Stimulated activated CD4-positive, alpha-beta T cell treated with anti-CD3 and anti-CD28 coated beads, TNF-alpha, amount 100 ng/mL, for 1 hour (primary cell): ENCODE measurements around the gene ZNF277.

Experiments
- DNase-seq, 3 donors: peaks; one replicate each; pipeline ENCODE4 v3.0.0-alpha.2; 2020; ENCODE audit warnings: low read depth in 3 of 3, low spot score in 1 of 3

Gene ZNF277

GRCh38 chr7:112206238-112206990 is at the start of gene ZNF277, which contains the start of gene DOCK4:
Gene ZNF277 (plus strand): TSS chr7:112206695. CDS start chr7:112206717, 22 bp downstream.
Gene DOCK4 (minus strand): TSS chr7:112206399. CDS start chr7:112206138, 261 bp downstream.
- peak; percentile 96 to 99 (median 99) for DNase-seq

GRCh38 chr7:112157072-112157471 is 49.4 kb upstream of the ZNF277 start:
- no peak for DNase-seq

- DNase-seq = no peak
Observed at GRCh38 chr7:112159351-112159750, 47.1 kb upstream of the ZNF277 start.

GRCh38 chr7:112160130-112160770 is 46.2 kb upstream of the ZNF277 start:
- DNase-seq = no peak

- no peak for DNase-seq
Observed at GRCh38 chr7:112160771-112161150, 45.7 kb upstream of the ZNF277 start.

GRCh38 chr7:112161253-112162141 is 45.0 kb upstream of the ZNF277 start:
- DNase-seq = no peak

- DNase-seq = no peak
Observed at GRCh38 chr7:112162142-112162766, 44.2 kb upstream of the ZNF277 start.

- no peak for DNase-seq
Observed at GRCh38 chr7:112162784-112163506, 43.5 kb upstream of the ZNF277 start.

- DNase-seq = no peak
Observed at GRCh38 chr7:112167147-112167546, 39.3 kb upstream of the ZNF277 start.

- no peak for DNase-seq
Observed at GRCh38 chr7:112168915-112169314, 37.6 kb upstream of the ZNF277 start.

GRCh38 chr7:112171673-112172072 is 34.8 kb upstream of the ZNF277 start:
- no peak for DNase-seq

- no peak for DNase-seq
Observed at GRCh38 chr7:112172870-112173567, 33.5 kb upstream of the ZNF277 start.

- no peak for DNase-seq
Observed at GRCh38 chr7:112173568-112173905, 33.0 kb upstream of the ZNF277 start.

GRCh38 chr7:112174192-112174591 is 32.3 kb upstream of the ZNF277 start:
- no peak for DNase-seq

- DNase-seq = no peak
Observed at GRCh38 chr7:112176241-112176640, 30.3 kb upstream of the ZNF277 start.

- DNase-seq = no peak
Observed at GRCh38 chr7:112176693-112177415, 29.6 kb upstream of the ZNF277 start.

GRCh38 chr7:112180223-112180622 is 26.3 kb upstream of the ZNF277 start:
- no peak for DNase-seq

GRCh38 chr7:112182749-112183148 is 23.7 kb upstream of the ZNF277 start:
- no peak for DNase-seq

GRCh38 chr7:112183266-112183665 is 23.2 kb upstream of the ZNF277 start:
- DNase-seq = no peak
